ENCODE results near the gene ETDC.

The ETDC gene

DNA sequence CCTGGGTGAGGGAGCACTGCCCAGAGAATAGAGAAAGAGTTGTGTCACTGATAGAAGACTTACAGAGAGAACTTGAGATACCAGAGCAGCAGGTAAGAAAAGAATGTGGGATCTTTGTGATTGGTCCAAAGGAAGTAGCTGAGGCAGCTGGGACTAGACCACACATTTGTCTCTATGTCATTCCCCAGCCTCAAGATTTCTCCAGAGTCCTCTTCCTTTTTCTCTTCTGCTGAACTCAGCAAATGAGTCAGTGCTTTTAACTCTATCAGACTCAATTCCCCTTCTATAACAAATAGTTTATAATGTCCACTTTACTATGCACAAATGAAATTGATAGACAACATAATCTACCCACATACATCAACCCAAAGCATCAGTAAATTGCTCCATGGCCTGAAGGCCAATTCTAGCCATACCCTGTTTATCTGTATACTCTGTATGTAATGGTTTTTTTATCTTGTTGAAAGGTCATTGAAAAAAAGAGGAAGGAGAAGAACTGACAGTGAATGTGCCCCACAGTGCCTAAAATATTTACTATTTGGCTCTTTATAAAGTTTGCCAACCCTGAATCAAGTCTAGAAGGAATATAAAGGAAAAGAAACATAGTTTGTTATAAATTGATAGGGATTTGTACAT, 38.2 kb downstream of the ETDC start:
- no peak for DNase-seq

DNA sequence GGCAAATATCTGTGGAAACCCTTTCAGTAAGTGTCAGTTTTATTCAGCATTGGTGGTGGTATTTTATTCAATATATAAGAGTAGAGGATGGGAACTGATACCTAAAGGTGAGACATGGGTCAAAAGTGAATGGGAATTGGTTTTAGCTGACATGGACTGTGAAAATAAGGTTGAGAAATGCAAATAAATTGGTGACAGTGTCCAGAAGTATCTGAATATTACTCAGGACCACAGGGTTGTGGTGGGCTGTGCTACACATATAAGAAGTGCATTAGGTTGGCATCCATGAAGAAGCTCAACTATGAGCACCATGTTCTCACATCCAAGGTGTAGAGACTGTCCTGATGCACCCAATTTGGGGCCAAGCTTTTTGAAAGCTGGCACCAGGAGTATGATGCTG, 45.0 kb downstream of the ETDC start:
- no peak for DNase-seq
